ENCODE data around the gene DPEP3.

DPEP3 gene

DNA sequence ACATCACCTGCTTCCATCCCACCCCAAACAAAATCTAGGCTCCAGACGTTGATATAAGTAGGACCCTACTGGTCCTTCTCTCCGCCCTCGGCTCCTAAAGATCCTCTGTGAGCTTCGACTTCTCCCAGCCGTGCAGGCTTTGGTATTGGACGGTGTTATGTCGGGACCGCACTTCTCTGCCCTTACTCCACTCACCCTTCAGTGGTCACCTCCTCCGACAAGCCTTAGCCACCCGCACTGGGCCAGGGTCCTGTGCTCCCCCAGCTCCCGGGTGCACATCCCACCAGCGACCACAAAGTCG lies 45.2 kb downstream of the DPEP3 start:
- Histone ChIP-seq H3K36me3 (ENCODE audit: low read length) (no peaks in the 10 kb centered on the region), H3K79me2 (ENCODE audit: insufficient read depth, low read length) (peaks cover 25% of the 10 kb centered on the region), H4K20me1 (ENCODE audit: low read depth, low read length) (no peaks in the 10 kb centered on the region), H3F3A (ENCODE audit: insufficient read depth) (peaks cover 4% of the 10 kb centered on the region), H2AFZ (ENCODE audit: low read depth, low read length, severe bottlenecking) (peak overlapping the region; percentile 19), H3K27ac (ENCODE audit: low read depth, low read length) (peak overlapping the region; percentile 5; the same call in 1 of the 2 replicates), H3K9me3 (ENCODE audit: insufficient read depth, low read length) (no peaks in the 10 kb centered on the region), H3K4me3 (ENCODE audit: insufficient read depth, low read length, poor library complexity, severe bottlenecking) (peak overlapping the region; percentile 75), H3K4me2 (ENCODE audit: low read depth, low read length, poor library complexity, severe bottlenecking) (peak overlapping the region; percentile 76), H3K9ac (ENCODE audit: low read length) (peak overlapping the region; percentile 89), H3K27me3 (ENCODE audit: low read length) (no peaks in the 10 kb centered on the region), H3K9me2 (replicated peaks; ENCODE audit: insufficient read depth, low read length) (no peaks in the 10 kb centered on the region)
- TF ChIP-seq, protein P1, sequence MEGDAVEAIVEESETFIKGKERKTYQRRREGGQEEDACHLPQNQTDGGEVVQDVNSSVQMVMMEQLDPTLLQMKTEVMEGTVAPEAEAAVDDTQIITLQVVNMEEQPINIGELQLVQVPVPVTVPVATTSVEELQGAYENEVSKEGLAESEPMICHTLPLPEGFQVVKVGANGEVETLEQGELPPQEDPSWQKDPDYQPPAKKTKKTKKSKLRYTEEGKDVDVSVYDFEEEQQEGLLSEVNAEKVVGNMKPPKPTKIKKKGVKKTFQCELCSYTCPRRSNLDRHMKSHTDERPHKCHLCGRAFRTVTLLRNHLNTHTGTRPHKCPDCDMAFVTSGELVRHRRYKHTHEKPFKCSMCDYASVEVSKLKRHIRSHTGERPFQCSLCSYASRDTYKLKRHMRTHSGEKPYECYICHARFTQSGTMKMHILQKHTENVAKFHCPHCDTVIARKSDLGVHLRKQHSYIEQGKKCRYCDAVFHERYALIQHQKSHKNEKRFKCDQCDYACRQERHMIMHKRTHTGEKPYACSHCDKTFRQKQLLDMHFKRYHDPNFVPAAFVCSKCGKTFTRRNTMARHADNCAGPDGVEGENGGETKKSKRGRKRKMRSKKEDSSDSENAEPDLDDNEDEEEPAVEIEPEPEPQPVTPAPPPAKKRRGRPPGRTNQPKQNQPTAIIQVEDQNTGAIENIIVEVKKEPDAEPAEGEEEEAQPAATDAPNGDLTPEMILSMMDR (IDR thresholded peaks at IDR 0.05; ENCODE audit: insufficient read depth, low read length, poor library complexity, severe bottlenecking): no peak
- no peak for TF ChIP-seq EZH2phosphoT487 (conservative IDR thresholded peaks at IDR 0.05; ENCODE audit: low read length)

DNA sequence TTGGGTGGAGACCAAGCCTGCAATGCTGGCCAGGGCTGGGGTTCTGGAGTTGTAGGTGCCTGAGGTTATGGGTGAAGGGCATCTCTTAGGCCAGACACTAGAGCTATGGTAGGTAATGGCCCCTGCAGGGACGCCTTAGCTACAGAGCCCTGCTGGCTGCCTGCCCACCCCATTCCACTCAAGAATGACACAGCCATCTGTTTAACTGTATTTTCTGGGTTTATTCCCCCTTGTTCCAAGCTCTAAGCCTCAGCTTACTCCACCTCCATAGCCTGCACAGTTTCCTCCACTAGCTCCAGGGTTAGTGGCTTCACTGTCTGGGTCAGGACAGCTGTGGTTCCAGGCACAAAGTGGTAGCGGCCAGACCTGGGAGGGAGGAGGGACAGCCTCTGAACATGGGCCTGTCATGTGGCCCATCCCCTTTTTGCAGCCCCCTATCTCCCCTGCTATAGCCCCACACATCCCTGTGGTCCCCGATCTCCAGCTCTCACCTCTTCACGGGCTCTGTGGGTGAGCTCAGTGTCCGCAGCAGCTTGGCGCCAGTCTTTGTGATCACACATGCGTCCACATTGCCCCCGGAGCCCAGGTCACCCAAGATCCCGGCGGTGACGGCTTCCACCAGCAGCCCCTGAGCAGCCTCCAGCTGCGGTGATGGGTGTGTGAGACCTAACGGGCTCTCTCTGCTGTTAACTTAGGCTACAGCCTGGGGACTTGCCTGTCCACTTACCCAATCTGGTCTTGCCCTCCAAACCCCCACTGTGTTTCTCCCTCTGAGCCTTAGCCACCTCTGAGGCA lies 45.8 kb downstream of the DPEP3 start:
- Histone ChIP-seq H3K9me2 (replicated peaks; ENCODE audit: insufficient read depth, low read length) (no peaks in the 10 kb centered on the region), H3K27me3 (ENCODE audit: low read length) (no peaks in the 10 kb centered on the region), H3K4me2 (ENCODE audit: low read depth, low read length, poor library complexity, severe bottlenecking) (peak overlapping the region; percentile 76), H3F3A (ENCODE audit: insufficient read depth) (peaks cover 4% of the 10 kb centered on the region), H3K4me3 (ENCODE audit: insufficient read depth, low read length, poor library complexity, severe bottlenecking) (peak overlapping the region; percentile 75), H3K9ac (ENCODE audit: low read length) (peak overlapping the region; percentile 89), H3K79me2 (ENCODE audit: insufficient read depth, low read length) (peaks cover 20% of the 10 kb centered on the region), H3K36me3 (ENCODE audit: low read length) (no peaks in the 10 kb centered on the region), H2AFZ (ENCODE audit: low read depth, low read length, severe bottlenecking) (no peak overlapping the region), H3K27ac (ENCODE audit: low read depth, low read length) (no peak overlapping the region; the same call in 1 of the 2 replicates), H4K20me1 (ENCODE audit: low read depth, low read length) (no peaks in the 10 kb centered on the region), H3K9me3 (ENCODE audit: insufficient read depth, low read length) (no peaks in the 10 kb centered on the region)
- no peak for TF ChIP-seq EZH2phosphoT487 (conservative IDR thresholded peaks at IDR 0.05; ENCODE audit: low read length)
- TF ChIP-seq, protein P1 (IDR thresholded peaks at IDR 0.05; ENCODE audit: insufficient read depth, low read length, poor library complexity, severe bottlenecking): no peak

GRCh38 chr16:67933805-67934204 lies 46.5 kb downstream of the DPEP3 start:
- H3F3A ChIP-seq (ENCODE audit: insufficient read depth): peaks cover 4% of the 10 kb centered on the region
- H3K4me3 ChIP-seq (ENCODE audit: insufficient read depth, low read length, poor library complexity, severe bottlenecking): no peak overlapping the region
- TF ChIP-seq, protein P1 (IDR thresholded peaks at IDR 0.05; ENCODE audit: insufficient read depth, low read length, poor library complexity, severe bottlenecking): no peak
- no peak for TF ChIP-seq EZH2phosphoT487 (conservative IDR thresholded peaks at IDR 0.05; ENCODE audit: low read length)
- no peak overlapping the region for H3K27ac ChIP-seq (ENCODE audit: low read depth, low read length)
- H3K27me3 ChIP-seq (ENCODE audit: low read length): no peaks in the 10 kb centered on the region
- no peaks in the 10 kb centered on the region for H3K9me2 ChIP-seq (replicated peaks; ENCODE audit: insufficient read depth, low read length)
- no peaks in the 10 kb centered on the region for H3K36me3 ChIP-seq (ENCODE audit: low read length)
- peaks cover 17% of the 10 kb centered on the region for H3K79me2 ChIP-seq (ENCODE audit: insufficient read depth, low read length)
- no peak overlapping the region for H3K9ac ChIP-seq (ENCODE audit: low read length)
- H3K4me2 ChIP-seq (ENCODE audit: low read depth, low read length, poor library complexity, severe bottlenecking): no peak overlapping the region
- H3K9me3 ChIP-seq (ENCODE audit: insufficient read depth, low read length): no peaks in the 10 kb centered on the region
- H2AFZ ChIP-seq (ENCODE audit: low read depth, low read length, severe bottlenecking): no peak overlapping the region
- H4K20me1 ChIP-seq (ENCODE audit: low read depth, low read length): no peaks in the 10 kb centered on the region
